PFSK-1 (cell line): ENCODE data around the gene HS2ST1.

ENCODE experiments used
- POLR2AphosphoS5 ChIP-seq: IDR thresholded peaks from 2 replicates; pipeline ENCODE4 v1.6.1; 2012; ENCODE audit warnings: low read depth, mild to moderate bottlenecking, control low read depth, low read length, moderate library complexity
- TF ChIP-seq, protein P1 (sequence below), 2 experiments: IDR thresholded peaks; 2 replicates each; pipeline versions ENCODE4 v1.6.1 to v1.8.0; 2011 to 2012; ENCODE audit warnings: low read depth in 2 of 2, low read length in 2 of 2, control low read depth in 1 of 2, inconsistent platforms in 1 of 2, mild to moderate bottlenecking in 1 of 2, moderate library complexity in 1 of 2; ENCODE audit not compliant: insufficient read depth in 1 of 2

- TF ChIP-seq POLR2AphosphoS5 = no peak
- TF ChIP-seq, protein P1, sequence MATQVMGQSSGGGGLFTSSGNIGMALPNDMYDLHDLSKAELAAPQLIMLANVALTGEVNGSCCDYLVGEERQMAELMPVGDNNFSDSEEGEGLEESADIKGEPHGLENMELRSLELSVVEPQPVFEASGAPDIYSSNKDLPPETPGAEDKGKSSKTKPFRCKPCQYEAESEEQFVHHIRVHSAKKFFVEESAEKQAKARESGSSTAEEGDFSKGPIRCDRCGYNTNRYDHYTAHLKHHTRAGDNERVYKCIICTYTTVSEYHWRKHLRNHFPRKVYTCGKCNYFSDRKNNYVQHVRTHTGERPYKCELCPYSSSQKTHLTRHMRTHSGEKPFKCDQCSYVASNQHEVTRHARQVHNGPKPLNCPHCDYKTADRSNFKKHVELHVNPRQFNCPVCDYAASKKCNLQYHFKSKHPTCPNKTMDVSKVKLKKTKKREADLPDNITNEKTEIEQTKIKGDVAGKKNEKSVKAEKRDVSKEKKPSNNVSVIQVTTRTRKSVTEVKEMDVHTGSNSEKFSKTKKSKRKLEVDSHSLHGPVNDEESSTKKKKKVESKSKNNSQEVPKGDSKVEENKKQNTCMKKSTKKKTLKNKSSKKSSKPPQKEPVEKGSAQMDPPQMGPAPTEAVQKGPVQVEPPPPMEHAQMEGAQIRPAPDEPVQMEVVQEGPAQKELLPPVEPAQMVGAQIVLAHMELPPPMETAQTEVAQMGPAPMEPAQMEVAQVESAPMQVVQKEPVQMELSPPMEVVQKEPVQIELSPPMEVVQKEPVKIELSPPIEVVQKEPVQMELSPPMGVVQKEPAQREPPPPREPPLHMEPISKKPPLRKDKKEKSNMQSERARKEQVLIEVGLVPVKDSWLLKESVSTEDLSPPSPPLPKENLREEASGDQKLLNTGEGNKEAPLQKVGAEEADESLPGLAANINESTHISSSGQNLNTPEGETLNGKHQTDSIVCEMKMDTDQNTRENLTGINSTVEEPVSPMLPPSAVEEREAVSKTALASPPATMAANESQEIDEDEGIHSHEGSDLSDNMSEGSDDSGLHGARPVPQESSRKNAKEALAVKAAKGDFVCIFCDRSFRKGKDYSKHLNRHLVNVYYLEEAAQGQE (IDR thresholded peaks at IDR 0.05; ENCODE audit: insufficient read depth in 1 of 2, low read depth in 2 of 2, low read length in 2 of 2) = no peak
Measured at GRCh38 chr1:87113313-87113712, 198.9 kb downstream of the HS2ST1 start.
